HCT116 (cell line): ENCODE results near the gene GALNS. TPM values are rescaled to one million over a fixed set of nuclear protein-coding genes. Genes with fewer than 3 reads are reported as not detected.

Experiments
- ATAC-seq: fragments of 200-7000 bp; cut with Tn5 transposase; 2 replicates; pipeline ENCODE4 v1.9.1; 2020; ENCODE audit warnings: mild to moderate bottlenecking, moderate library complexity
- BruUV-seq: library from RNA; stranded (reverse); fragments of 400-500 nt; replicated peaks from 2 replicates; lab custom pipeline; 2021; lab: Mats Ljungman, UMichigan
- CTCF ChIA-PET: fragments of 300-600 bp; sonication (Branson Sonifier 250); formaldehyde crosslinking; loops from one replicate; lab custom pipeline; 2021; ENCODE audit warnings: antibody characterized with exemption; lab: Charles Lee
- POLR2A ChIA-PET: fragments of 300-600, 350-600 bp; sonication (Branson Sonifier 250); formaldehyde crosslinking; loops from one replicate; lab custom pipeline; 2021; ENCODE audit warnings: antibody characterized with exemption; lab: Charles Lee
- RAD21 ChIA-PET, 2 experiments: fragments of 300-600 bp; sonication (Branson Sonifier 250); formaldehyde crosslinking; loops; one replicate each; lab custom pipeline; 2023; ENCODE audit warnings: low total read pairs in 2 of 2; ENCODE audit not compliant: uncharacterized antibody in 2 of 2, unreplicated experiment in 2 of 2, low non-redundant PET in 1 of 2; lab: Charles Lee
- DNase-seq: peaks from one replicate; pipeline ENCODE4 v3.0.0-alpha.2; 2010; ENCODE audit warnings: low read depth, low spot score
- H2AFZ ChIP-seq: fragments of 200-600 bp; shearing (Covaris generic), sonication (generic); 2 replicates; pipeline ENCODE4 v1.6.1; 2017; ENCODE audit warnings: low read depth, mixed run types, mixed read lengths, antibody characterized with exemption, low read length; ENCODE audit not compliant: poor library complexity, severe bottlenecking
- H3K27ac ChIP-seq: 2 replicates; pipeline ENCODE4 v1.5.1; 2012; ENCODE audit warnings: low read depth, low read length
- H3K27me3 ChIP-seq: fragments of 200-600 bp; sonication (generic); 2 replicates; pipeline ENCODE4 v1.6.1; 2016; ENCODE audit warnings: mixed run types, low read length, mixed read lengths; ENCODE audit not compliant: insufficient read depth
- H3K36me3 ChIP-seq, 2 experiments: fragments of 200-500 bp in 1 of 2; fragments of 200-600 bp in 1 of 2; sonication (Bioruptor generic) in 1 of 2; sonication (generic) in 1 of 2; 2 replicates each; pipeline versions ENCODE4 v1.5.1 to v1.6.1; 2014 to 2016; ENCODE audit warnings: low read length in 2 of 2, inconsistent platforms in 1 of 2, mixed read lengths in 1 of 2, mixed run types in 1 of 2; ENCODE audit not compliant: insufficient read depth in 2 of 2, control insufficient read depth in 1 of 2
- H3K4me1 ChIP-seq, 2 experiments: fragments of 200-600 bp in 1 of 2; sonication (generic) in 1 of 2; 2 replicates each; pipeline versions ENCODE4 v1.5.1 to v1.6.1; 2012 to 2017; ENCODE audit warnings: low read length in 2 of 2, inconsistent platforms in 1 of 2, mild to moderate bottlenecking in 1 of 2, mixed read lengths in 1 of 2, mixed run types in 1 of 2, moderate library complexity in 1 of 2; ENCODE audit not compliant: insufficient read depth in 2 of 2, control insufficient read depth in 1 of 2
- H3K4me2 ChIP-seq: fragments of 200-600 bp; sonication (generic); 2 replicates; pipeline ENCODE4 v1.6.1; 2017; ENCODE audit warnings: mixed run types, low read length, mixed read lengths
- H3K4me3 ChIP-seq, 2 experiments: fragments of 200-600 bp in 1 of 2; sonication (generic) in 1 of 2; replicated peaks in 1 of 2; 2 replicates each; pipeline ENCODE4 v1.5.1; 2011 to 2016; ENCODE audit warnings: low read length in 2 of 2, control low read depth in 1 of 2, low read depth in 1 of 2, mild to moderate bottlenecking in 1 of 2, mixed read lengths in 1 of 2, mixed run types in 1 of 2
- H3K79me2 ChIP-seq: fragments of 200-600 bp; sonication (generic); 2 replicates; pipeline ENCODE4 v1.6.1; 2017; ENCODE audit warnings: mild to moderate bottlenecking, mixed run types, low read length, moderate library complexity, mixed read lengths; ENCODE audit not compliant: insufficient read depth
- H3K9ac ChIP-seq: fragments of 200-600 bp; sonication (generic); 2 replicates; pipeline ENCODE4 v1.6.1; 2016; ENCODE audit warnings: low read length, mixed read lengths
- H3K9me2 ChIP-seq: fragments of 200-600 bp; sonication (generic), shearing (Covaris generic); 2 replicates; pipeline ENCODE4 v1.6.1; 2017; ENCODE audit warnings: mixed run types, mild to moderate bottlenecking, moderate library complexity; ENCODE audit not compliant: insufficient read depth
- H3K9me3 ChIP-seq, 2 experiments: fragments of 200-500 bp in 1 of 2; fragments of 200-600 bp in 1 of 2; sonication (Bioruptor generic) in 1 of 2; sonication (generic) in 1 of 2; 2 replicates each; pipeline ENCODE4 v1.6.1; 2014 to 2017; ENCODE audit warnings: low read length in 2 of 2, mixed read lengths in 2 of 2, inconsistent platforms in 1 of 2, low read depth in 1 of 2, mild to moderate bottlenecking in 1 of 2, mixed run types in 1 of 2, moderate library complexity in 1 of 2; ENCODE audit not compliant: control insufficient read depth in 1 of 2, insufficient read depth in 1 of 2
- H4K20me1 ChIP-seq: fragments of 200-600 bp; sonication (generic), shearing (Covaris generic); 2 replicates; pipeline ENCODE4 v1.6.1; 2017; ENCODE audit warnings: mixed run types, mild to moderate bottlenecking, moderate library complexity; ENCODE audit not compliant: insufficient read depth
- ATF3 ChIP-seq: IDR thresholded peaks from 2 replicates; pipeline ENCODE4 v1.6.1; 2012
- CBX3 ChIP-seq: IDR thresholded peaks from 2 replicates; pipeline ENCODE4 v1.6.1; 2012; ENCODE audit warnings: low read depth
- CEBPB ChIP-seq: IDR thresholded peaks from 2 replicates; pipeline ENCODE4 v1.6.1; 2012; ENCODE audit warnings: low read depth
- CTCF ChIP-seq, 3 experiments: fragments of 200-600 bp in 1 of 3; sonication (generic) in 1 of 3; IDR thresholded peaks in 2 of 3; conservative IDR thresholded peaks in 1 of 3; 2 replicates each; pipeline ENCODE4 v1.5.1; 2012 to 2017; ENCODE audit warnings: low read depth in 2 of 3, low read length in 2 of 3, antibody characterized with exemption in 1 of 3, borderline replicate concordance in 1 of 3, control low read depth in 1 of 3, mild to moderate bottlenecking in 1 of 3, mixed read lengths in 1 of 3, mixed run types in 1 of 3, moderate library complexity in 1 of 3; ENCODE audit not compliant: insufficient read depth in 1 of 3
- EGR1 ChIP-seq: IDR thresholded peaks from 2 replicates; pipeline ENCODE4 v1.6.1; 2012; ENCODE audit warnings: low read depth
- ELF1 ChIP-seq: IDR thresholded peaks from 2 replicates; pipeline ENCODE4 v1.6.1; 2012; ENCODE audit warnings: low read depth, borderline replicate concordance
- EZH2 ChIP-seq: fragments of 200-600 bp; sonication (generic); IDR thresholded peaks from 2 replicates; pipeline ENCODE4 v1.6.1; 2017; ENCODE audit warnings: antibody characterized with exemption, mixed run types
- EZH2phosphoT487 ChIP-seq: fragments of 200-600 bp; IDR thresholded peaks from 2 replicates; pipeline ENCODE4 v1.6.1; 2018; ENCODE audit warnings: antibody characterized with exemption, borderline replicate concordance
- FOSL1 ChIP-seq: IDR thresholded peaks from 2 replicates; pipeline ENCODE4 v1.6.1; 2012; ENCODE audit warnings: low read depth
- JUND ChIP-seq: IDR thresholded peaks from 2 replicates; pipeline ENCODE4 v1.6.1; 2012
- MAX ChIP-seq: IDR thresholded peaks from 2 replicates; pipeline ENCODE4 v1.6.1; 2012
- POLR2A ChIP-seq: IDR thresholded peaks from 2 replicates; pipeline ENCODE4 v1.7.0; 2011; ENCODE audit warnings: borderline replicate concordance; ENCODE audit not compliant: insufficient read depth, insufficient read length; ENCODE audit errors: extremely low read depth
- RAD21 ChIP-seq: IDR thresholded peaks from 2 replicates; pipeline ENCODE4 v1.6.1; 2012; ENCODE audit warnings: low read depth, mild to moderate bottlenecking
- REST ChIP-seq: IDR thresholded peaks from 2 replicates; pipeline ENCODE4 v1.6.1; 2012; ENCODE audit warnings: low read depth
- SIN3A ChIP-seq: IDR thresholded peaks from 2 replicates; pipeline ENCODE4 v1.6.1; 2012; ENCODE audit warnings: low read depth
- SP1 ChIP-seq: IDR thresholded peaks from 2 replicates; pipeline ENCODE4 v1.6.1; 2012; ENCODE audit warnings: low read depth
- SRF ChIP-seq: IDR thresholded peaks from 2 replicates; pipeline ENCODE4 v1.6.1; 2012; ENCODE audit warnings: low read depth
- YY1 ChIP-seq: IDR thresholded peaks from 2 replicates; pipeline ENCODE4 v1.6.1; 2011; ENCODE audit warnings: low read length, low read depth, moderate library complexity, mild to moderate bottlenecking; ENCODE audit not compliant: insufficient replicate concordance; ENCODE audit errors: extremely low read depth
- ZBTB33 ChIP-seq: IDR thresholded peaks from 2 replicates; pipeline ENCODE4 v1.6.1; 2011; ENCODE audit warnings: mild to moderate bottlenecking, low read length, moderate library complexity; ENCODE audit not compliant: insufficient replicate concordance; ENCODE audit errors: extremely low read depth
- ZNF274 ChIP-seq: fragments of 200-500 bp; sonication (Bioruptor generic); IDR thresholded peaks from 2 replicates; pipeline ENCODE4 v1.6.1; 2014; ENCODE audit warnings: mild to moderate bottlenecking, low read depth, low read length, inconsistent platforms
- intact Hi-C: fragments of 100-400 bp; cut with micrococcal nuclease; formaldehyde crosslinking; loops from 2 replicates; pipeline ENCODE4 v1.10.0; 2022
- total RNA-seq: library from RNA; stranded (reverse); gene quantifications from one replicate; pipeline ENCODE4 v1.2.1, GENCODE V29; 2021; ENCODE audit not compliant: unreplicated experiment

The GALNS gene
- total RNA-seq, 1 experiment from 2014 or later = 44.6 TPM

- peaks cover 0 to 14% of the 10 kb centered on the region in 2 experiments; a peak in 1 of 4 replicates for H3K36me3 ChIP-seq
- H3K27ac ChIP-seq = peak overlapping the region; percentile 12; the same call in 1 of the 2 replicates
- no peak overlapping the region for H2AFZ ChIP-seq
- peaks cover 99% of the 10 kb centered on the region for H3K79me2 ChIP-seq
- ATAC-seq (peak; percentile 26), DNase-seq (no peak)
- 0 out of 2 replicates have a peak overlapping the region, but pooled peaks have one; percentile 26 for H3K9ac ChIP-seq
- no peaks in the 10 kb centered on the region for H3K27me3 ChIP-seq
- CTCF ChIA-PET = interaction anchor here (1.1 to 2.0 kb wide), 2 partner anchors 11 to 36 kb away, joined by 6 to 8 read pairs; partner anchors contain the start of gene PIEZO1
- H4K20me1 ChIP-seq = peaks cover 24% of the 10 kb centered on the region; the same call in 1 of the 2 replicates
- no peaks in the 10 kb centered on the region for H3K9me2 ChIP-seq
- H3K4me2 ChIP-seq = peak overlapping the region; percentile 34
- intact Hi-C loops = no loop called here
- no peak for TF ChIP-seq SRF
- no peak for TF ChIP-seq SP1
- no peak for TF ChIP-seq EZH2
- no peak for TF ChIP-seq ZNF274
- no peak for TF ChIP-seq POLR2A
- TF ChIP-seq FOSL1 = no peak
- no peak for TF ChIP-seq JUND
- no peak for TF ChIP-seq ELF1
- no peak for TF ChIP-seq ZBTB33
- no peak for TF ChIP-seq YY1
- TF ChIP-seq MAX = no peak
- no peak for TF ChIP-seq CTCF (IDR thresholded peaks at IDR 0.05 in 2 of 3, conservative IDR thresholded peaks at IDR 0.05 in 1 of 3; ENCODE audit: borderline replicate concordance in 1 of 3, insufficient read depth in 1 of 3, low read depth in 2 of 3, low read length in 2 of 3)
- TF ChIP-seq ATF3 = no peak
- no peak for TF ChIP-seq REST
- TF ChIP-seq EZH2phosphoT487 = no peak
- no peak for TF ChIP-seq CEBPB
- TF ChIP-seq EGR1 = no peak
- TF ChIP-seq CBX3 = no peak
- no peak for TF ChIP-seq RAD21
- TF ChIP-seq SIN3A = no peak
- no peak overlapping the region for H3K4me3 ChIP-seq
- no peaks in the 10 kb centered on the region for H3K9me3 ChIP-seq
- BruUV-seq = no TSS peak
- H3K4me1 ChIP-seq = peaks cover 57 to 70% of the 10 kb centered on the region in 2 experiments
- RAD21 ChIA-PET = no interaction called here
- POLR2A ChIA-PET = interaction anchor here (0.7 to 3.2 kb wide), 6 partner anchors 8 to 419 kb away, joined by 3 to 18 read pairs (median 4); partner anchors contain the start of genes MVD and PIEZO1
Measured at GRCh38 chr16:88773812-88774291, 82.9 kb downstream of the GALNS start.
